Measurements from ENCODE around the gene SYT17. TPM values are rescaled to one million over a fixed set of nuclear protein-coding genes. Genes with fewer than 3 reads are reported as not detected.
A peak's percentile ranks its signal among the peaks of the same experiment; 100 is the strongest.

The SYT17 gene
- total RNA-seq, 1 experiment from 2014 or later = 0.29 TPM

DNA sequence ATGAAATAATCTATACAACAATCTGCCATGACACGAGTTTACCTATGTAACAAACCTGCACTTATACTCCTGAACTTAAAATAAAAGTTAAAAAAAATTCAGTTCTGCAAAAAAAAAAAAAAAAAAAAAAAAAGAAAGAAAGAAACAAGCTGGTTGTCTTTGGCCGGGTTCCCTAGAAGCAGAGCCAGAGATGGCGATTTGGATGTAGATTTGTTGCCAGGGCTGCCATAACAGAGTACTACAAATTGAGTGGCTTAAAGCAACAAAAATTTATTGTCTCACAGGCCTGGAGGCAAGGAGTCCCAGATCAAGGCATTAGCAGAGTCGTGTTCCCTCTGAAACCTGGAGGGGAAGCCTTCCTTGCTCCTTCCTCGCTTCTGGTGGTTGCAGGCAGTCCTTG is 20.4 kb downstream of the SYT17 start:
- H3K27me3 ChIP-seq (replicated peaks) = no peaks in the 10 kb centered on the region
- H3K4me1 ChIP-seq (replicated peaks) = peaks cover 21% of the 10 kb centered on the region
- H3K4me3 ChIP-seq = no peak overlapping the region
- no peak overlapping the region for H3K27ac ChIP-seq
- DNase-seq (ENCODE audit: low read depth in 1 of 2, low spot score in 2 of 2) = no peak
- no peaks in the 10 kb centered on the region; the same call in 1 of the 2 replicates for H3K9me3 ChIP-seq (replicated peaks)
- no peaks in the 10 kb centered on the region for H3K36me3 ChIP-seq

DNA sequence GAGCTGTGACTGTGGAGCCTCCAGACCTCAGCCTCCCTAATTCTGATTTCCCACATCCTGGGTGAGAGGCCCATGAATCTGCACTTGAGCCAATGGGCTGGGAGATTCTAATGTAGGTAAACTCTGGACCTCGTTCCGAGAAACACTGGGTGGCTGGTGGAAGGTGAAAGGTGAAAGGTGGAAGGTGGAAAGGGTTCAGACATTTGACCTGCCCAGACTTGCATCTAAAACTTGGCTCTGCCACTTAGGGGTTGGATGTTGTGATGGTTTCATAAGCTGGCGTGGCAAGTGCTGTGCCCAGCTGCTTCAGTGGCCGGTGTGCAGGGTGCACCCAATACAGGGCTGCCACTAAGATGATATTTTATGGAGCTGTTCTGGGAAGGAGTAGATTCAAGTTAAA is 24.8 kb downstream of the SYT17 start:
- no peaks in the 10 kb centered on the region for H3K27me3 ChIP-seq (replicated peaks)
- no peaks in the 10 kb centered on the region; the same call in none of the 2 replicates for H3K9me3 ChIP-seq (replicated peaks)
- H3K4me3 ChIP-seq = no peak overlapping the region
- no peak overlapping the region for H3K27ac ChIP-seq
- peaks cover 13% of the 10 kb centered on the region for H3K4me1 ChIP-seq (replicated peaks)
- DNase-seq (ENCODE audit: low read depth in 1 of 2, low spot score in 2 of 2) = no peak
- no peaks in the 10 kb centered on the region for H3K36me3 ChIP-seq

DNA sequence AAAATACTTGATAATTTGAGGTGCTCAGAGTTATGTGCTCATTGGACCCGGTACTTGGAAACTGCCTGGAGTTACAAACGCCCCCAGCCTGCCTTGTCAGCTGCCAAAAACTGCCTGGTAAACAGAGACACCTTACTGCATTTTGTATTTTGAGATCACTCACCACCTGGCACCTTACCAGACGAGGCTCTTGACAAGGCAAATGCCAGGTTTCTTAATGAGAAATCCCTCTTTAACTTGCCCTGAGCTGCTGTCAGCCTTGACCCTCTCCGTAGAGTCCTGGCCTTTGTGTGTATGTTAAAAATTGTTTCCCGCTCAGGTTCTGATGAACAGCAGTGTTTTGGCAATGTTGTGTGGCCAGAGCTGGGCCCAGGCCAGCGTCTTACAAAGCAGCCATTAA is 28.8 kb downstream of the SYT17 start:
- H3K4me1 ChIP-seq (replicated peaks) = no peaks in the 10 kb centered on the region
- no peak overlapping the region for H3K4me3 ChIP-seq
- H3K9me3 ChIP-seq (replicated peaks) = no peaks in the 10 kb centered on the region; the same call in none of the 2 replicates
- no peaks in the 10 kb centered on the region for H3K36me3 ChIP-seq
- no peaks in the 10 kb centered on the region for H3K27me3 ChIP-seq (replicated peaks)
- no peak overlapping the region for H3K27ac ChIP-seq
- no peak for DNase-seq (ENCODE audit: low read depth in 1 of 2, low spot score in 2 of 2)

DNA sequence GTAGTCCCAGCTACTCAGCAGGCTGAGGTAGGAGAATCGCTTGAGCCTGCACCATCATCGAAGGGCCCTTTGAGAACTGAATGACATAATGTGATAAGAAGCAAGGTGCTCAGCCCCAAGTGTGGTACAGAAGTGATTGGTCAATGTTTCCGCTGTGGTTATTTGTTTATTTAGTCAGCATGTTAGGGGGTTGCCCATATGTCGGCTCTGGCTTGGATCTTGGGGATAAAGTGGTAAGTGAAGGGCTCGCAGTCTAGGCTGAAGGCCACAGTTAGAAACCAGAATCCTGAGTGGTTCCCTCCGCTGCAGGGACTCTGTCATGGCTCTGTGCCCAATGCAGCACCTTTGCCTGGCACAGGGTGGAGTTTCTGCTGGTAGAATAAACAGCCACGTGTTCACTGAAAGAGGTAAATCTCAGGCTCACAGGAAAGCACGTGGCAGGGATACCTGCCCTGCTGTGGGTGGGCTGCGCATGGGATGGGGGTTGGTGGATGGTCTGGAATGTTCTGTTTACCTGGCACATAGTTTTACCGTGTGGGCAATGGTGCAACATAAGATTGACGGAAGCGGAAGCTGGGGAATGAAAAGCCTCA is 35.4 kb downstream of the SYT17 start:
- Histone ChIP-seq H3K36me3 (no peaks in the 10 kb centered on the region), H3K4me1 (replicated peaks) (no peaks in the 10 kb centered on the region), H3K4me3 (no peak overlapping the region), H3K9me3 (replicated peaks) (no peaks in the 10 kb centered on the region; the same call in 1 of the 2 replicates), H3K27ac (no peak overlapping the region), H3K27me3 (replicated peaks) (no peaks in the 10 kb centered on the region)
- no peak for DNase-seq (ENCODE audit: low read depth in 1 of 2, low spot score in 2 of 2)

DNA sequence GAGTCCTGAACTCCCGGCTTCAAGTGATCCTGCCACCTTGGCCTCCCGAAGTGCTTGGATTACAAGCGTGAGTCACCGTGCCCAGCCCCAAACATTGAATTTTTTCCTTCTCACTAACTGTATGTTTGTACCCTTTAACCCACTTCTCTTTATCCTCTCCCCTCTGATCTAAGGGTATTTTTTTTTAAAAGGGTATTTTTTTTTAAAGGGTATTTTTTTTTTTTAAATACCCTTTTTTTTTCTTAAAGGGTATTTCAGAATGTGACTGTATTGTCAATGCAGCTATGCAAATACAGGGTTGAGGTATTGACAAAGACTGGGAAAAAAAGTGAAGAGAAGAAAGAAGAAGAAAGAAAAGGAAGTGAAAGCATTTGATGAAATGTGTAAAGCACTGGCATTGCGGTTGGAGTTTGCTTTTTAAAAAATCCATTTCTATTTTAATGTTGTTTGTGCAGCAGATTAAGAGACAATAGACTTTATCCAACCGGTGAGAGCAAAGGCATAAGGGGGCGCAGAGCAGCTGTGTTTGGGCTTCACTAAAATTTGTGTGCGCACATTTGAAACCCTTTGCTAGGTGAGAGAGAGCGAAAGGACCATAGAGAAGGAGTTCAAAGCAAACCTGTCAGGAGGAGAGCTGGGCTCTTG is 42.4 kb downstream of the SYT17 start:
- H3K4me3 ChIP-seq = no peak overlapping the region
- peak overlapping the region; percentile 32 for H3K27ac ChIP-seq
- no peaks in the 10 kb centered on the region for H3K36me3 ChIP-seq
- peak; percentile 62 to 78 for DNase-seq (ENCODE audit: low read depth in 1 of 2, low spot score in 2 of 2)
- H3K9me3 ChIP-seq (replicated peaks) = no peaks in the 10 kb centered on the region; the same call in 1 of the 2 replicates
- no peaks in the 10 kb centered on the region for H3K27me3 ChIP-seq (replicated peaks)
- peaks cover 13% of the 10 kb centered on the region for H3K4me1 ChIP-seq (replicated peaks)

DNA sequence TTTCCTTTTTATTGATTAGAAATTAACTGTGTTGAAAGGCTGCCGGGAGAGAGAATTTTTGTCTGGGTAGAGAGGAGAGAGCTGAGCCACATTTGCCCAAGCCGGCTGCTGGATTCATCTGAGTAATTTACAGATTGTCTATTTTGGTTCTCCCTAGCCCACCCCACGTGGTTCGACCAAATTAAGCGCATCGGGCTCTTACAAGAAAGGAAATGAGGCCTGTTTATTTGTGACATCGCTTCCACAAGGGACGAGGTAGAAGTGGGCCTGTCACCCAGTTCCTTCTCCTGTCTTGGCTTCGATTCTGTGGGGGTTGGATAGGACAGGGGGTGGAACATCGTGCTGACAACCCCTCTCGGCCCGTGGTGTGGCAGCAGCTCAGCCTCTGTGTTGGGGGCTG is 42.9 kb downstream of the SYT17 start:
- Histone ChIP-seq H3K9me3 (replicated peaks) (no peaks in the 10 kb centered on the region; the same call in 1 of the 2 replicates), H3K36me3 (no peaks in the 10 kb centered on the region), H3K4me1 (replicated peaks) (peaks cover 13% of the 10 kb centered on the region), H3K4me3 (no peak overlapping the region), H3K27ac (peak overlapping the region; percentile 32), H3K27me3 (replicated peaks) (no peaks in the 10 kb centered on the region)
- DNase-seq (ENCODE audit: low read depth in 1 of 2, low spot score in 2 of 2) = peak in 1 of 2 experiments; percentile 3

DNA sequence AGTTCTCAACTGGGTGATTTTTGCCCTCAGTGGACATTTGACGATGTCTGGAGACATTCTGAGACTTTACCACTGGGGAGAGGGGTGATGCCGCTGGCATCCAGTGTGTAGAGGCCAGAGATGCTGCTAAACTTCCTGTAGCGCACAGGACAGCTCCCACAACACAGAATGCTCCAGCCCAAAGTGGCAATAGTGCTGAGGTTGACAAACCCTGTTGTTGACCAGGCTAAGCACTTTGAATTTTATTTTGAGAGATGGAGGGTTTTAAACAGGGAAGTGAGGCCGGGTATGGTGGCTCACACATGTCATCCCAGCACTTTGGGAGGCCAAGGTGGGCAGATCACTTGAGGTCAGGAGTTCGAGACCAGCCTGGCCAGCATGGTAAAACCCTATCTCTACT is 44.0 kb downstream of the SYT17 start:
- DNase-seq (ENCODE audit: low read depth in 1 of 2, low spot score in 2 of 2) = no peak
- Histone ChIP-seq H3K27me3 (replicated peaks) (no peaks in the 10 kb centered on the region), H3K9me3 (replicated peaks) (no peaks in the 10 kb centered on the region; the same call in 1 of the 2 replicates), H3K4me3 (no peak overlapping the region), H3K27ac (no peak overlapping the region), H3K4me1 (replicated peaks) (peaks cover 13% of the 10 kb centered on the region), H3K36me3 (no peaks in the 10 kb centered on the region)

DNA sequence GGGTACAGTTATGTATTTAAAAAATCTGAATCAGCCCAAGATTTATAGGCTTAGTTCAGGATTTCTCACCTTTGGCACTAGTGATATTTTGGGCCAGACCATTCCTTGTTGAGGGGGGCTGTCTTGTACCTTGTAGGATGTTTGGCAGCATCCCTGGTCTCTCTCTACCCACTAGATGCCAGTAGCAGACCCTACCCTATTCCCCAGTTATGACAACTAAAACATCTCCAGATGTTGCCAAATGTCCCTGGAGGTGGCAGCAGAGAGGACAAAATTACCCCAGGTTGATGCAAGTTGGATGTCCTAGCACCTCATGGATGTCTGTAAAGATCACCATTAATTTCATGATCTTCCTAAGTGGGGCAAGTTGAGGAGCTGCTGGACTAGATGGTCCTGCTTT is 45.8 kb downstream of the SYT17 start:
- DNase-seq (ENCODE audit: low read depth in 1 of 2, low spot score in 2 of 2) = no peak
- no peak overlapping the region for H3K4me3 ChIP-seq
- peaks cover 7% of the 10 kb centered on the region for H3K27me3 ChIP-seq (replicated peaks)
- no peaks in the 10 kb centered on the region for H3K36me3 ChIP-seq
- H3K27ac ChIP-seq = no peak overlapping the region
- peaks cover 13% of the 10 kb centered on the region for H3K4me1 ChIP-seq (replicated peaks)
- no peaks in the 10 kb centered on the region; the same call in 1 of the 2 replicates for H3K9me3 ChIP-seq (replicated peaks)

DNA sequence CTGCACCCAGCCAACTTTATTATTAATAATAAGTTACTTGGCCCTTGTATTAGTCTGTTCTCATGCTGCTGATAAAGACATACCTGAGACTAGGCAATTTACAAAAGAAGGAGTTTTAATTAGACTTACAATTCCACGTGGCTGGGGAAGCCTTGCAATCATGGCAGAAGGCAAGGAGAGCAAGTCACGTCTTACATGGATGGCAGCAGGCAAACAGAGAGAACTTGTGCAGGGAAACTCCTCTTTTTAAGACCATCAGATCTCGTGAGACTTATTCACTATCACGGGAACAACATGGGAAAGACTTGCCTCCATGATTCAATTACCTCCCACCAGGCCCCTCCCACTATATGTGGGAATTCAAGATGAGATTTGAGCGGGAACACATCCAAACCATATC is 47.7 kb downstream of the SYT17 start:
- peaks cover 7% of the 10 kb centered on the region for H3K27me3 ChIP-seq (replicated peaks)
- DNase-seq (ENCODE audit: low read depth in 1 of 2, low spot score in 2 of 2) = no peak
- peaks cover 5% of the 10 kb centered on the region for H3K4me1 ChIP-seq (replicated peaks)
- no peaks in the 10 kb centered on the region for H3K9me3 ChIP-seq (replicated peaks)
- no peaks in the 10 kb centered on the region for H3K36me3 ChIP-seq
- H3K27ac ChIP-seq = no peak overlapping the region
- H3K4me3 ChIP-seq = no peak overlapping the region

DNA sequence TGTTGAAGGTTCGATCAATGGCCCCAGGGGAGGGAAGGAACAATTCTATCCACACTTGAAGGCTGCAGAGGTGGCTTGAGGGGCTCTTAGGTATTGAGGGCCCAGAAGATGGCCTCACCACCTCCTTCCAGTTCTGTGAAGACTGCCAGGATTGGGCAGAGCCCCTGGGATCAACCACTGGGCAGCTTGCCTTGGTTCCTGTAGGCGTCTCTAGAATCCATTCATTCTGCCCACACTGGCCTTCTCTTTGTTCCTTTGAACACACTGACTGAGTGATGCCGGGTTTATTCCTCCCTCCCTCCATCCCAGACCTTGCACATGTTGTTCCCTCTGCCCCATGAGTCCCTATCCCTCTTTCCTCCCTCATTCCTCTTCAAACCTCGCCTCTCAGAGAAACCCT is 50.5 kb downstream of the SYT17 start:
- Histone ChIP-seq H3K4me3 (no peak overlapping the region), H3K36me3 (no peaks in the 10 kb centered on the region), H3K27ac (no peak overlapping the region), H3K4me1 (replicated peaks) (no peaks in the 10 kb centered on the region), H3K9me3 (replicated peaks) (peaks cover 9% of the 10 kb centered on the region), H3K27me3 (replicated peaks) (peaks cover 7% of the 10 kb centered on the region)
- no peak for DNase-seq (ENCODE audit: low read depth in 1 of 2, low spot score in 2 of 2)

DNA sequence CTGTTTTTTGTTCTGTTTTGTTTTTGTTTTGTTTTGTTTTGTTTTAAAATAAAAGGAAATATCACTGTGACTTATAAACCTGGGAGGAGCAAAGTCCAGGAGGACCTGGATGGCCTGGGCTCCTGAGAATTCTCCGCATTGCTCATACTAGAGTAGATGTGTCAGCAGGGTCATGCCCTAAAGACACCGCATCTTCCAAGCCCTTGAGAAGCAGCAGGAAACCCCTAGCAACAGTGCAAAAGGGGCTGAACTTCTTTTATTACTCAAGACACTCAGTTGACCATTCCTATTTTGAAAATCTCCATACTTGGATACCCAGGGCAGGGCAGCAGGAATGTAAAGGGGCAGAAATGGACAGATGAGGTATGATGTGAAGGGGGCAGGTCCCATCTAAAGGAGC is 51.8 kb downstream of the SYT17 start:
- Histone ChIP-seq H3K4me3 (no peak overlapping the region), H3K36me3 (no peaks in the 10 kb centered on the region), H3K27me3 (replicated peaks) (peaks cover 7% of the 10 kb centered on the region), H3K27ac (no peak overlapping the region), H3K4me1 (replicated peaks) (no peaks in the 10 kb centered on the region), H3K9me3 (replicated peaks) (peaks cover 13% of the 10 kb centered on the region)
- DNase-seq (ENCODE audit: low read depth in 1 of 2, low spot score in 2 of 2) = no peak

DNA sequence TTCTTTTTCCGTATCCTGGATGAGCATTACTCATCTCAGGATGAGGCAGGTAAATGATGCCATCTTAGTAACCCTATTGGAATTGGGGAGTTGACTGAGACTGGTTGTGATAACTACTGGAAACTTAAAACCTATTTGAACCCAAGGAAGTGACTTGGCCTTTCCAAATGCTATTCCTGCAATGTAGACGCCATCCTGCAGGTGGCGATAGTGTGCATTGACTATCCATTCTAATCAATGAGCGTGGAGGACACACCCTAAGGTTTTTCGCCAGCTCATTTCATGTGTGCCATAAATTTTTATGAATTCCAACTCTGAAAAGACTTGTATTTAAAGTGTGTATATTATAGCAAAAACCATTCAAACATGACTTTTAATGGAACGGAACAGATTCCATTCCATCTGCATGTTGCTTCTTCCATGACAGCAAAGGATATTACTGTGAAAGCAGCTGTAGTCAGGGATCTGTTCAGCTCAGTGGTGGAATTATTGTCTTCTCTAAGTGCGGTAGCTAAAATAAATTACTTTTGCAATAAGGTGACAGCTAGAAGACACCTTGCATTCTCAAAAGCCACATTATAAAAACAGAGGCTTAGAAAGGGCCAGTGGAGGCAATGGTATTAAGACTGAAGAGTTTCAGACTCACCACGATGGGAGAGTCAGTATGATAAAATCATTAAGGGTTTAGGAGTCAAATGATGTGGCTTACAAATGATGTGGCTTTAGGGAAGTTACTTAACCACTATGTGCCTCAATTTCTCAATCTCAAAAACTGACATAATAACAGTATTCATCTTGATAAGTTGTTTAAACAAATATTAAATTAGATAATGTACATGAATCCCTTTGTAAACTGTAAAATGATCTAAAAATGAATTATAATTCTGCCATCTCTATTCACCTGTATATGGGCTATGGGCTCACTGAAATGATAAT is 55.5 kb downstream of the SYT17 start:
- Histone ChIP-seq H3K4me3 (no peak overlapping the region), H3K27me3 (replicated peaks) (no peaks in the 10 kb centered on the region), H3K4me1 (replicated peaks) (peaks cover 6% of the 10 kb centered on the region; the same call in 1 of the 2 replicates), H3K36me3 (no peaks in the 10 kb centered on the region), H3K27ac (no peak overlapping the region), H3K9me3 (replicated peaks) (peaks cover 13% of the 10 kb centered on the region)
- no peak for DNase-seq (ENCODE audit: low read depth in 1 of 2, low spot score in 2 of 2)

DNA sequence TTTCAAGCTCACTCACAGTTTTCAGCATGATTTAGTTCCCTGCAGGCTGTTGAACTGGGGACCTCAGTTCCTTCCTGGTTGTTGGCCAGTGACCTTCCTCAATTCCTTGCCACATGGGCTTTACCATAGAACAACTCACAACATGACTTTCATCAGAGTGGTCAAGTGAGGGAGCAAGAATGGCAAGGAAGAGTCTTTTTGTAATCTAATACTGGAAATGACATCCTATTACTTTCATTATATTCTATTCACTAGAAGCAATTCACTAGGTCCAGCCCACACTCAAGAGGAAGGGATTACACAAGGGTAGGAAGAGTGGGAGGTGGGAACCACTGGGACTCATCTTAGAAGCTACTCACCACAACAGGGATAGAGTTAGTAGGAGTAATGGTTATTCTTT is 57.6 kb downstream of the SYT17 start:
- Histone ChIP-seq H3K27me3 (replicated peaks) (no peaks in the 10 kb centered on the region; the same call in 1 of the 2 replicates), H3K27ac (no peak overlapping the region), H3K36me3 (no peaks in the 10 kb centered on the region), H3K4me1 (replicated peaks) (peaks cover 6% of the 10 kb centered on the region; the same call in 1 of the 2 replicates), H3K9me3 (replicated peaks) (peaks cover 13% of the 10 kb centered on the region), H3K4me3 (no peak overlapping the region)
- DNase-seq (ENCODE audit: low read depth in 1 of 2, low spot score in 2 of 2) = no peak

DNA sequence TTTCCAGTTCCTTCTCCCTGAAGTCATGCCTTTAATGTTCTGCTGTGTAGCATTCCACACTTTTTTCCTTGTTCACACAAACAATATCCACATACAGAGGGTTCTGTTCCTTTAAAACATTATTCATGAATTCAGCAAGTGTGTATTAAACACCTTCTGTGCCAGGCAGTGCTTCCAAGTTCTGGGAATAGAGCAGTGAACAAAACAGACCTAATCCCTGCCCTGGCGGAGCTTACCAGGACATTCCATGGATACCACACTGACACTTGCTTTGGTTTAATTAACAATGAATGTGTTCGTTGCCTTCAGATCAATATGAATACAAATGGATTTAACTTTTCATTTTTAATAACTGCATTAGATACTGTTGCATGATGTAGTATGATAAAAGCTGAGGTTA is 59.6 kb downstream of the SYT17 start:
- Histone ChIP-seq H3K4me1 (replicated peaks) (peaks cover 6% of the 10 kb centered on the region; the same call in 1 of the 2 replicates), H3K9me3 (replicated peaks) (peaks cover 13% of the 10 kb centered on the region)
- DNase-seq (ENCODE audit: low read depth in 1 of 2, low spot score in 2 of 2) = no peak

More for the DNA sequence above, 59.6 kb downstream of the SYT17 start:
- Histone ChIP-seq H3K27ac (no peak overlapping the region), H3K36me3 (no peaks in the 10 kb centered on the region), H3K27me3 (replicated peaks) (no peaks in the 10 kb centered on the region; the same call in 1 of the 2 replicates), H3K4me3 (no peak overlapping the region)

Data from SJSA1 (cell line).